H9 (cell line): ENCODE measurements around the gene RPL5. TPM values are rescaled to one million over a fixed set of nuclear protein-coding genes. Genes with fewer than 3 reads are reported as not detected.

Experiments
- DNase-seq: peaks from one replicate; pipeline ENCODE4 v3.0.0-alpha.2; 2017
- H2AFZ ChIP-seq: one replicate; pipeline ENCODE4 v1.6.1; 2013; ENCODE audit warnings: mild to moderate bottlenecking, low read length, control low read depth, moderate library complexity
- H2AK5ac ChIP-seq: 2 replicates; pipeline ENCODE4 v1.6.1; 2013; ENCODE audit warnings: low read length, control low read depth, mixed read lengths; ENCODE audit not compliant: insufficient read length
- H2BK120ac ChIP-seq: one replicate; pipeline ENCODE4 v1.6.1; 2013; ENCODE audit warnings: low read depth, mild to moderate bottlenecking, low read length, control low read depth, inconsistent platforms; ENCODE audit not compliant: poor library complexity, severe bottlenecking
- H2BK12ac ChIP-seq: 2 replicates; pipeline ENCODE4 v1.6.1; 2013; ENCODE audit warnings: low read length, control low read depth, mixed read lengths, low read depth; ENCODE audit not compliant: insufficient read length
- H2BK15ac ChIP-seq: 2 replicates; pipeline ENCODE4 v1.6.1; 2013; ENCODE audit warnings: low read depth, low read length, control low read depth
- H2BK20ac ChIP-seq: one replicate; pipeline ENCODE4 v1.6.1; 2013; ENCODE audit warnings: low read depth, mild to moderate bottlenecking, low read length, control low read depth, inconsistent platforms; ENCODE audit not compliant: poor library complexity, severe bottlenecking
- H2BK5ac ChIP-seq: 2 replicates; pipeline ENCODE4 v1.6.1; 2013; ENCODE audit warnings: low read length, control low read depth, mixed read lengths; ENCODE audit not compliant: insufficient read length
- H3K14ac ChIP-seq: 2 replicates; pipeline ENCODE4 v1.6.1; 2013; ENCODE audit warnings: low read length, control low read depth; ENCODE audit not compliant: insufficient read depth
- H3K18ac ChIP-seq: 2 replicates; pipeline ENCODE4 v1.6.1; 2013; ENCODE audit warnings: low read depth, mild to moderate bottlenecking, mixed read lengths, low read length, control low read depth; ENCODE audit not compliant: insufficient read length
- H3K23ac ChIP-seq: 2 replicates; pipeline ENCODE4 v1.6.1; 2013; ENCODE audit warnings: low read length, control low read depth, mixed read lengths, low read depth; ENCODE audit not compliant: insufficient read length
- H3K23me2 ChIP-seq: 2 replicates; pipeline ENCODE4 v1.6.1; 2013; ENCODE audit warnings: low read depth, mild to moderate bottlenecking, mixed read lengths, low read length, control low read depth; ENCODE audit not compliant: insufficient read length, poor library complexity, severe bottlenecking
- H3K27ac ChIP-seq: 2 replicates; pipeline ENCODE4 v1.5.1; 2013; ENCODE audit warnings: low read length, control low read depth, mixed read lengths, low read depth; ENCODE audit not compliant: insufficient read length
- H3K27me3 ChIP-seq: 2 replicates; pipeline ENCODE4 v1.6.1; 2013; ENCODE audit warnings: low read length, control low read depth, inconsistent platforms; ENCODE audit not compliant: insufficient read depth
- H3K4ac ChIP-seq: 2 replicates; pipeline ENCODE4 v1.6.1; 2013; ENCODE audit warnings: low read depth, mild to moderate bottlenecking, control low read depth, inconsistent platforms, low read length, moderate library complexity
- H3K4me1 ChIP-seq: 2 replicates; pipeline ENCODE4 v1.6.1; 2013; ENCODE audit warnings: low read length, control low read depth, inconsistent platforms; ENCODE audit not compliant: insufficient read depth
- H3K4me2 ChIP-seq: 2 replicates; pipeline ENCODE4 v1.6.1; 2013; ENCODE audit warnings: low read length, control low read depth, mixed read lengths; ENCODE audit not compliant: insufficient read length, insufficient read depth
- H3K56ac ChIP-seq: 2 replicates; pipeline ENCODE4 v1.6.1; 2013; ENCODE audit warnings: low read depth, mild to moderate bottlenecking, mixed read lengths, low read length, control low read depth; ENCODE audit not compliant: insufficient read length
- H3K79me1 ChIP-seq: 2 replicates; pipeline ENCODE4 v1.6.1; 2013; ENCODE audit warnings: low read depth, mild to moderate bottlenecking, moderate library complexity, low read length, control low read depth, inconsistent platforms; ENCODE audit not compliant: insufficient read depth, poor library complexity, severe bottlenecking
- H3K79me2 ChIP-seq: 2 replicates; pipeline ENCODE4 v1.6.1; 2013; ENCODE audit warnings: low read length, control low read depth, inconsistent platforms; ENCODE audit not compliant: insufficient read depth
- H3K9ac ChIP-seq: 2 replicates; pipeline ENCODE4 v1.6.1; 2013; ENCODE audit warnings: low read length, control low read depth, mixed read lengths; ENCODE audit not compliant: insufficient read length; ENCODE audit errors: extremely low read depth
- H3K9me3 ChIP-seq: one replicate; pipeline ENCODE4 v1.6.1; 2013; ENCODE audit warnings: low read depth, low read length, inconsistent platforms; ENCODE audit not compliant: control insufficient read depth
- H3T11ph ChIP-seq: one replicate; pipeline ENCODE4 v1.6.1; 2013; ENCODE audit warnings: mild to moderate bottlenecking, low read length, control low read depth, inconsistent platforms
- H4K20me1 ChIP-seq: one replicate; pipeline ENCODE4 v1.6.1; 2013; ENCODE audit not compliant: control insufficient read depth, insufficient read length, insufficient read depth
- H4K5ac ChIP-seq: 2 replicates; pipeline ENCODE4 v1.6.1; 2013; ENCODE audit warnings: low read depth, mild to moderate bottlenecking, mixed read lengths, low read length, control low read depth; ENCODE audit not compliant: insufficient read length
- H4K8ac ChIP-seq: replicated peaks from 2 replicates; pipeline ENCODE4 v1.6.1; 2013; ENCODE audit warnings: low read length, control low read depth, mixed read lengths, low read depth; ENCODE audit not compliant: insufficient read length
- H4K91ac ChIP-seq: 2 replicates; pipeline ENCODE4 v1.6.1; 2013; ENCODE audit warnings: low read depth, mild to moderate bottlenecking, moderate library complexity, mixed read lengths, low read length, control low read depth; ENCODE audit not compliant: insufficient read length
- H3K27ac Mint-ChIP-seq, 3 experiments: 2 replicates in 2 of 3; 3 replicates in 1 of 3; pipeline ENCODE4 v1.8.0; 2020 to 2021; ENCODE audit warnings: mixed read lengths in 3 of 3, mild to moderate bottlenecking in 1 of 3, moderate library complexity in 1 of 3
- H3K27me3 Mint-ChIP-seq: 2 replicates; pipeline ENCODE4 v1.8.0; 2021; ENCODE audit warnings: low read depth, mild to moderate bottlenecking, moderate library complexity, mixed read lengths
- H3K36me3 Mint-ChIP-seq, 3 experiments: 2 replicates in 2 of 3; 3 replicates in 1 of 3; pipeline ENCODE4 v1.8.0; 2020 to 2021; ENCODE audit warnings: low read depth in 3 of 3, mixed read lengths in 3 of 3; ENCODE audit not compliant: insufficient read depth in 1 of 3
- H3K4me1 Mint-ChIP-seq, 2 experiments: 2 replicates each; pipeline ENCODE4 v1.8.0; 2020; ENCODE audit warnings: mixed read lengths in 2 of 2
- H3K4me3 Mint-ChIP-seq, 2 experiments: 2 replicates in 1 of 2; 3 replicates in 1 of 2; pipeline ENCODE4 v1.8.0; 2020 to 2021; ENCODE audit warnings: mild to moderate bottlenecking in 2 of 2, mixed read lengths in 2 of 2, moderate library complexity in 1 of 2
- H3K9me3 Mint-ChIP-seq, 2 experiments: 2 replicates in 1 of 2; 3 replicates in 1 of 2; pipeline ENCODE4 v1.8.0; 2020; ENCODE audit warnings: mild to moderate bottlenecking in 2 of 2, mixed read lengths in 2 of 2, moderate library complexity in 1 of 2
- CTCF ChIP-seq: fragments of 200-600 bp; sonication (generic); conservative IDR thresholded peaks from 3 replicates; pipeline ENCODE4 v1.8.0; 2021; ENCODE audit warnings: antibody characterized with exemption, mild to moderate bottlenecking
- WGBS: extraction: QIAGEN DNeasy Blood & Tissue Kit; methylation state at CpG from one replicate; pipeline ENCODE4 v1.1.7; 2013; ENCODE audit warnings: missing lambda C conversion rate, low lambda C conversion rate, mixed read lengths; ENCODE audit not compliant: insufficient read length; ENCODE audit errors: extremely low coverage; 5-methylcytosine and 5-hydroxymethylcytosine counted together
- total RNA-seq: library from RNA; stranded (reverse); gene quantifications from 2 replicates; pipeline ENCODE4 v1.2.1, GENCODE V29; 2021

Gene RPL5
- total RNA-seq, 1 experiment from 2014 or later = 1,608 TPM

DNA sequence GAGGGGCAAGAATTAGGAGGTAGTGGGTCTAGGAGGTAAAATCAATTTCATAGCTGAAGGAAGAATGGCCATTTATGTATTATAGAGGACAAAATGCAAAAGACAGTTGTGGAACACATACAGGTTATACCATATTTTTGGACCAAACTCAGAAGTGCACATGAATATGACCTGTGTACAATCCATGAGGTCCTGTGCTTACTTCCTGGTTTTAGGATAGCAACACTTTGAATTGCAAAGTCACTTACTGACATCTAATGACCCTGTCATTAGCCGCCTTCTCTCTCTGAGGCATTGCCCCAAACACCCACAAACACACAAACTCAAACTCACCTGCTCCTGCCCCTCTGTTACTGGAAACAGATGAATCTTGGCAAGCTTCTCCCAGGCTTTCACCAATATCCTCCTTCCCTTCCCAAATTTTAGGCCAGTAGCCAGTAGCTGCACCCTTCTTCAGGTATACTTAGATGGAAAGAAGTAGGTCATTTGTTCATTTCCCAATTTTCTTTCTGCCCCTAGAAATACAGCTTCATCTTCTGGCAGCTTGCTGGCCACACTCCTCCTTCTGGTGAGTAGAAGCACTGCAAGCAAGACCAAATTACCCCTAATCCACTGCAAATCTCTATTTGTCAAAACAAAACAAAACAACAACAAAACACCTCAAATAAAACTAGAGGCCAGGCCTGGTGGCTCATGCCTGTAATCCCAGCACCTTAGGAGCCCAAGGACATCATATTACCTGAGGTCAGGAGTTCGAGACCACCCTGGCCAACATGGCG, 13.7 kb upstream of the RPL5 start:
- Histone ChIP-seq H3T11ph (no peak overlapping the region), H3K4me1 (no peaks in the 10 kb centered on the region), H3K4me2 (no peak overlapping the region), H2BK5ac (no peak overlapping the region), H3K23me2 (no peaks in the 10 kb centered on the region), H2BK15ac (no peak overlapping the region), H3K27me3 (no peaks in the 10 kb centered on the region), H3K18ac (no peak overlapping the region), H2BK120ac (no peak overlapping the region), H3K79me1 (no peaks in the 10 kb centered on the region), H3K56ac (no peak overlapping the region), H2AFZ (no peak overlapping the region), H4K8ac (no peak overlapping the region), H4K20me1 (no peaks in the 10 kb centered on the region), H3K9me3 (no peaks in the 10 kb centered on the region), H3K4ac (no peak overlapping the region), H2BK12ac (no peak overlapping the region), H3K14ac (no peak overlapping the region), H3K23ac (no peak overlapping the region), H3K9ac (no peak overlapping the region), H3K79me2 (no peaks in the 10 kb centered on the region), H4K91ac (no peak overlapping the region), H4K5ac (no peak overlapping the region), H2AK5ac (no peak overlapping the region), H3K27ac (no peak overlapping the region), H2BK20ac (no peak overlapping the region)
- Mint-ChIP-seq H3K4me1 (no peaks in the 10 kb centered on the region), H3K36me3 (no peaks in the 10 kb centered on the region), H3K27ac (no peak overlapping the region; a peak in 1 of 7 replicates), H3K27me3 (no peaks in the 10 kb centered on the region), H3K4me3 (no peak overlapping the region), H3K9me3 (no peaks in the 10 kb centered on the region)
- DNase-seq = peak; percentile 55
- no CpG with 5 or more reads among the region's 3 CpGs for WGBS
- TF ChIP-seq CTCF = peak; percentile 74
